ENCODE results near the gene SORL1. TPM values are rescaled to one million over a fixed set of nuclear protein-coding genes. Genes with fewer than 3 reads are reported as not detected.

Gene SORL1
- total RNA-seq, 1 donor from 2014 or later, result 10.5 TPM

DNA sequence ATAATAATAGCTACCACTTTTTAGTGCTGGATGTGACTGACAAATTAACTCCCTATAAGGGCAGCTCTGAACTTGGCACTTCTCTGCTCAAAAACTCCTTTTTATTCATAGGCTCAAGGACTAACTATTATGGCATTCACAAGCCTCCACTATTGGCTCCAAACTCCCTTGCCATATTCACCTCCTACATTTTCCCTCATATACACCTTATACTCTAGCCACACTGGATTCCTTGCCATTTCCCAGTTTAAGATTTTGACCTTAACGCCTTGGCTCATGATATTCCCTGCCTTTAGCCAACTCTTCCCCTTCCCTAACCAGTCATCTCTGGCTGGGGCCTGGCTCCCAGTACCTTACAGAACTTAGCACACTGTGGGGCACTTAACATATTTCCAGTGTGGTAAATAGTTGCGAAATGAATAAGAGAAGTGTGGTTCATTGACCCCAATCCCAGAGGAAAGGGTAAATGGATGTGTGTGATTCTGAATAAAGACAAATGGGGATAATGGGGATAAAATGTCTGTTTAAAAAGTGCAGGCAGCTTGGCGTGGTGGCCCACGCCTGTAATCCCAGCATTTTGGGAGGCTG lies 40.0 kb upstream of the SORL1 start:
- no peak overlapping the region for H3K4me3 ChIP-seq
- no peaks in the 10 kb centered on the region for H3K27me3 ChIP-seq
- no peaks in the 10 kb centered on the region for H3K36me3 ChIP-seq
- H3K4me1 ChIP-seq, result peaks cover 0 to 6% of the 10 kb centered on the region in 2 donors
- H3K9me3 ChIP-seq, result no peaks in the 10 kb centered on the region
- no peak overlapping the region for H3K27ac ChIP-seq
- intact Hi-C loops (cut with DNase I), result no loop called here
- TF ChIP-seq, protein P1, sequence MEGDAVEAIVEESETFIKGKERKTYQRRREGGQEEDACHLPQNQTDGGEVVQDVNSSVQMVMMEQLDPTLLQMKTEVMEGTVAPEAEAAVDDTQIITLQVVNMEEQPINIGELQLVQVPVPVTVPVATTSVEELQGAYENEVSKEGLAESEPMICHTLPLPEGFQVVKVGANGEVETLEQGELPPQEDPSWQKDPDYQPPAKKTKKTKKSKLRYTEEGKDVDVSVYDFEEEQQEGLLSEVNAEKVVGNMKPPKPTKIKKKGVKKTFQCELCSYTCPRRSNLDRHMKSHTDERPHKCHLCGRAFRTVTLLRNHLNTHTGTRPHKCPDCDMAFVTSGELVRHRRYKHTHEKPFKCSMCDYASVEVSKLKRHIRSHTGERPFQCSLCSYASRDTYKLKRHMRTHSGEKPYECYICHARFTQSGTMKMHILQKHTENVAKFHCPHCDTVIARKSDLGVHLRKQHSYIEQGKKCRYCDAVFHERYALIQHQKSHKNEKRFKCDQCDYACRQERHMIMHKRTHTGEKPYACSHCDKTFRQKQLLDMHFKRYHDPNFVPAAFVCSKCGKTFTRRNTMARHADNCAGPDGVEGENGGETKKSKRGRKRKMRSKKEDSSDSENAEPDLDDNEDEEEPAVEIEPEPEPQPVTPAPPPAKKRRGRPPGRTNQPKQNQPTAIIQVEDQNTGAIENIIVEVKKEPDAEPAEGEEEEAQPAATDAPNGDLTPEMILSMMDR (IDR thresholded peaks at IDR 0.05), result no peak
- no peak for DNase-seq (ENCODE audit: low spot score in 2 of 2)

DNA sequence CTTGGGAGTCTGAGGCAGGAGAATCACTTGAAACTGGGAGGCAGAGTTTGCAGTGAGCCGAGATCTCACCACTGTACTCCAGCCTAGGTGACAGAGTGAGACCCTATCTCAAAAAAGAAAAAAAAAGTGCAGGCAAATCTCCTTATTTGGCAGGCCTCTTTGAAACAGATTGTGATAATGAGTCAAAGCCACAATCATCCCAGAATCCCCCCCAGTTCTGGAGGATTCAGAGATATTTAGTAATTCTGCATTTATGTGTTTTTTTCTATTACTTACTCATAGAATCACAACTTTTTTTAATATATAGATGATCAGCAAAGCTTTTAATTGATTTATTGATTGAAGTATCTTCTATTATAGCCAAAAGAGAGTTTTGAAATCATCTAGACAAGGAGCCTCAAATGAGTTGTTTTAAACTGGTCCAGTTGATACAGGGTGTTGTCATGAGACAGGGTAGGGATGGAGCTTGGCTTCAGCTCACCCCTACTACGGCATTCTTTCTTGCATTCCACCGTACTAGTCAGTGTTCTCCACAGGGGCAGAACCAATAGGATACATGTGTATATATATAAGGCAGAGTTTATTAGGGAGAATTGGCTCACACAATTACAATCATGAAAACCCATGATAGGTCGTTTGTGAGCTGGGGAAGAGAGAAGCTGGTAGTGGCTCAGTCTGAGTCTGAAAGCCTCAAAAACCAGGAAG lies 39.3 kb upstream of the SORL1 start:
- H3K4me1 ChIP-seq, result peaks cover 0 to 10% of the 10 kb centered on the region in 2 donors

DNA sequence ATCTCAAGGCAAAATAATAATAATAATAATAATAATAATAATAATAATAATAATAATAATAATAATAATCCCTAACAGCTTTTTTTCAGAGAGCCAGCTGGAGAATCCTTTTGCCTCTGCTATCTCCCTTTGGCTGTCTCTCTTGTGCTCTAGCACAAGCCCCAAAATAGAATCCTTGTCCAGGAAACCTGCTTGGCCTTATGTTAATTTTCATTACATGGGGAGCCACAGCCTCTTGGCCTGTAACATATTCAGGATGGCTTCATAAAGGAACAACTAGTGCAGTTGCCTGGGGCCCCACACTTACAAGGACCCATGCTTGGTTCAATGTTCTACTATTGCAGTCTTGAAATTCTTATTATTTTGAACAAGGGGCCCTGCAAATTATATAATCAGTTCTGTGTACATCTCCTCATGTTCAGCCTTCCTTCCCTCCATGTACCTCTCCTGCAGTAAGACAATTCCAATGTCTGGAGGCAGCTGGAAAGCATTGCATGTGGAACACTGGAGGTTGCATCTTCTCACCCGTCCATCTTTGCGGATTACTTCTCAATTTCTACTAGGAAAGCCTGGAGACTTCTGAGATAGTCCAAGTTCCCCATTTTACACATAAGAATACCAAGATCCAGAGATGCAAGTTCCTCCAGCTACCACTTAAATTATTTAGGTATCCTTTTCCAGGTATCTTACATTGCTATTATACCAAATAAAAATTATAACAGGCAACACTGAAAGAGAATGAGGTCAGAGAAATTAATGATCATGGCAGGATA lies 37.8 kb upstream of the SORL1 start:
- intact Hi-C loops (cut with DNase I), result no loop called here
- no peak for DNase-seq (ENCODE audit: low spot score in 2 of 2)
- TF ChIP-seq, protein P1 (IDR thresholded peaks at IDR 0.05), result no peak
- Histone ChIP-seq H3K9me3 (no peaks in the 10 kb centered on the region), H3K4me3 (no peak overlapping the region), H3K36me3 (no peaks in the 10 kb centered on the region), H3K27me3 (no peaks in the 10 kb centered on the region), H3K4me1 (peaks cover 0 to 10% of the 10 kb centered on the region in 2 donors), H3K27ac (no peak overlapping the region)

More for the DNA sequence above, 39.3 kb upstream of the SORL1 start:
- TF ChIP-seq, protein P1 (IDR thresholded peaks at IDR 0.05), result no peak
- intact Hi-C loops (cut with DNase I), result no loop called here
- Histone ChIP-seq H3K36me3 (no peaks in the 10 kb centered on the region), H3K9me3 (no peaks in the 10 kb centered on the region), H3K27me3 (no peaks in the 10 kb centered on the region), H3K4me3 (no peak overlapping the region), H3K27ac (no peak overlapping the region)
- no peak for DNase-seq (ENCODE audit: low spot score in 2 of 2)

- intact Hi-C loops (cut with DNase I), result loop anchor here (5.0 kb wide), 1 partner anchor 51 kb away; no protein-coding TSS in a partner anchor
- Histone ChIP-seq H3K4me3 (no peak overlapping the region), H3K27me3 (no peaks in the 10 kb centered on the region), H3K9me3 (no peaks in the 10 kb centered on the region), H3K27ac (no peak overlapping the region), H3K36me3 (no peaks in the 10 kb centered on the region), H3K4me1 (peaks cover 0 to 10% of the 10 kb centered on the region in 2 donors)
- no peak for DNase-seq (ENCODE audit: low spot score in 2 of 2)
- TF ChIP-seq, protein P1 (IDR thresholded peaks at IDR 0.05), result no peak
Measured at GRCh38 chr11:121415856-121416255, 36.3 kb upstream of the SORL1 start.

DNA sequence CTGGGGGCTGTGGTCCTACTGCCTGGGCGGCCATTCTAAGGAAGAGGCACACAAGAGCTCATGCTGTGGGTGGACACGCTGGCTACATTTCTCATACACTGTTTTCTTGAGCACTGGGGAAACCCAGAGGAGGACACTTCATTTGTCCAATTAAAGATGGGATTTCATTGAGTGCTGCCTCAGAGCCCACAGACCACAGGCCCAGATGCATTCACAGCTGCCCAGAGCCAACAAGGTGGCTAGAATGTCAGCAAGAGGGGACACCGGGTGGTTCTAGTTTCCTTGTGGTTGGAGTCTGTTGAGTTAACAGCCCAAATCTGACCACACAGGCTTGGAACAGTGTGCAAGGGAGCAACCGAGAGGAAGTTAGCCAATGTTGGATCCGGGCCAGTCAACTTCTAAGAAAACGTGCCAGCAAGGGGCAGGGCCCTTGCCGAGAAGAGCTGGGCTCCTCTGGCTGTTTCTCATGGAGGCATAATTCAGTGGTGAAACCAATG lies 35.0 kb upstream of the SORL1 start:
- TF ChIP-seq, protein P1 (IDR thresholded peaks at IDR 0.05), result no peak
- H3K4me1 ChIP-seq, result peaks cover 0 to 10% of the 10 kb centered on the region in 2 donors
- intact Hi-C loops (cut with DNase I), result loop anchor here (5.0 kb wide), 1 partner anchor 50 kb away; no protein-coding TSS in a partner anchor
- H3K9me3 ChIP-seq, result no peaks in the 10 kb centered on the region
- H3K27ac ChIP-seq, result peak overlapping the region; percentile 39 to 47
- peak; percentile 58 to 95 for DNase-seq (ENCODE audit: low spot score in 2 of 2)
- H3K27me3 ChIP-seq, result no peaks in the 10 kb centered on the region
- H3K4me3 ChIP-seq, result no peak overlapping the region
- no peaks in the 10 kb centered on the region for H3K36me3 ChIP-seq

Data from ascending aorta (tissue), 2 donors.